Fibroblast of villous mesenchyme (primary cell): ENCODE results near the gene PUS10. TPM values are rescaled to one million over a fixed set of nuclear protein-coding genes. Genes with fewer than 3 reads are reported as not detected.
A peak's percentile ranks its signal among the peaks of the same experiment; 100 is the strongest.

Experiments
- DNase-seq: peaks from one replicate; pipeline ENCODE4 v3.0.0-alpha.2; 2010; ENCODE audit warnings: low read depth
- H3K4me3 ChIP-seq: 2 replicates; pipeline ENCODE4 v1.5.1; 2011; ENCODE audit warnings: low read depth, mild to moderate bottlenecking, low read length
- CTCF ChIP-seq: IDR thresholded peaks from 2 replicates; pipeline ENCODE4 v1.5.1; 2012; ENCODE audit warnings: low read depth, mild to moderate bottlenecking, low read length; ENCODE audit not compliant: insufficient read depth
- total RNA-seq: library from RNA; depleted of rRNA; stranded (reverse); fragments of >200 nt; gene quantifications from 2 replicates; pipeline ENCODE4 v1.2.3, GENCODE V29; 2012

Gene PUS10
- total RNA-seq = 4.2 and 7.8 TPM in 2 replicates

GRCh38 chr2:61017556-61018317, at the start of gene PUS10, which contains the start of gene PEX13:
Gene PUS10 (minus strand): TSS chr2:61018255. CDS start chr2:61011890, 6,365 bp downstream.
Gene PEX13 (plus strand): TSS chr2:61017720. CDS start chr2:61017760, 40 bp downstream.
- H3K4me3 ChIP-seq = peak within 1 kb of the TSS; percentile 84
- TF ChIP-seq CTCF = no peak
- DNase-seq = peak; percentile 77

GRCh38 chr2:61065714-61066709, 48.0 kb upstream of the PUS10 start, which contains the start of gene SANBR:
Gene SANBR (plus strand): TSS chr2:61065871. CDS start chr2:61070351, 4,480 bp downstream.
- no peak for TF ChIP-seq CTCF
- peak; percentile 79 for DNase-seq
- peak within 1 kb of the TSS; percentile 76 for H3K4me3 ChIP-seq

GRCh38 chr2:61059382-61059781, 41.3 kb upstream of the PUS10 start:
- TF ChIP-seq CTCF = no peak
- DNase-seq = no peak

GRCh38 chr2:61057562-61057961, 39.5 kb upstream of the PUS10 start:
- TF ChIP-seq CTCF = no peak
- DNase-seq = no peak

More at GRCh38 chr2:61059382-61059781, 41.3 kb upstream of the PUS10 start:
- no peak overlapping the region for H3K4me3 ChIP-seq

GRCh38 chr2:61055557-61055956, 37.5 kb upstream of the PUS10 start:
- DNase-seq = peak; percentile 51
- no peak for TF ChIP-seq CTCF
- no peak overlapping the region for H3K4me3 ChIP-seq

More at GRCh38 chr2:61057562-61057961, 39.5 kb upstream of the PUS10 start:
- no peak overlapping the region for H3K4me3 ChIP-seq

GRCh38 chr2:61045999-61046398, 27.9 kb upstream of the PUS10 start:
- no peak for TF ChIP-seq CTCF
- no peak overlapping the region for H3K4me3 ChIP-seq
- peak; percentile 73 for DNase-seq
